Measurements from ENCODE around the gene ZNF491. TPM values are rescaled to one million over a fixed set of nuclear protein-coding genes. Genes with fewer than 3 reads are reported as not detected.
"Not testable (repeated sequence)": the region's sequence is repeated elsewhere in the genome, so short reads cannot be mapped to it uniquely, and the experiment has no call there.

The ZNF491 gene
- polyA plus RNA-seq, 1 donor: 4.5 TPM

GRCh38 chr19:11807099-11807380 lies 8.7 kb downstream of the ZNF491 start:
- no peak for DNase-seq

DNA sequence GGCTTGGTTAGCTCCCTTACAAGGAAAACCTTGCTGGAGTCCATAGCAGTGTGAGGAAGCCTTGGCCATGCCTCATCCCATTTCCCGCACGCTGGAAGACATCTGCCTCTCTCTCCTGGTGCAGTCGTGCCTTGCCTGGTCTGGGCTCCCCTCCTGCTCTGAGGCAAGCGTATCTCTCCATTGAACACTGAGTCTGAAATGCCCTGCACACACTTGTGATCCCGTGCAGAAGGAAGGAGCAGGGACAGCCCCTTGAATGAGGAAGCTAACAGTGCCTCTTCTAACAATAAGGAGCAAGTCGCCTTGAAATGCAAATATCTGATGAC lies 15.3 kb downstream of the ZNF491 start:
- no peak for DNase-seq

DNA sequence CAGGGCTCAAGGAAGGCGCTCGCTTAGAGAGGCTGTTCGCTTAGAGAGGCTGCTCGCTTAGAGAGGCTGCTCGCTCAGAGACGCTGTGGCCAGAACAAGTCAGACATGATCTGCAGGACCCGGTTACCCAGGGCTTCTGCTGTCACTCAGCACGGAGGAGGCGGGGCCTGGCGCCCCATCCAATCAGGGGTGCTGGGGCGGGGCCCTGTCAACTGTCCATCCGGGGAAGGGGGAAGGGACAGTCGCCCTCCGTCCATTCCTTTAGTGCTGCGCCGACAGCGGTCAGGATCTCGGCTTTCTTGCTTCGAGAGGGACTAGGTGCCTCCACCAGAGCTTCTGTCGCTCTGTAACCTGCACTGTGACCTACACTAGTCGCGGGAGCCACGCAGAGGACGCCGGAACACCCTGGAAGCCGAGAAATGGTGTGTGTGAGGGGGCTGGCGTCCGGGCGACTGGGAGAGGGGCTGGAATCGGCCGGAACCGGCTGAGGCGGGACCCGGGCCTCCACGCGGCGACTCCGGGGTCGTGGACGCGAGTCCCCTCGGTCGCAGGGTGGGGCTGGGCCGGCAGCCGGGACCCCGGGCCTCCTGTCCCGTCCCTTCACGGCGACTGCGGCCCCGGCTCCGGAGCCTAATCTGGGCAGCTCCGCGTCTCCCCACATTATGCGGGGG lies 15.8 kb downstream of the ZNF491 start, which contains the start of gene ZNF440:
TSS of gene ZNF440 (plus strand) at position 245 of the 671 bp plus-strand sequence. CDS start at position 420, 175 bp downstream.
- peak; percentile 96 for DNase-seq

DNA sequence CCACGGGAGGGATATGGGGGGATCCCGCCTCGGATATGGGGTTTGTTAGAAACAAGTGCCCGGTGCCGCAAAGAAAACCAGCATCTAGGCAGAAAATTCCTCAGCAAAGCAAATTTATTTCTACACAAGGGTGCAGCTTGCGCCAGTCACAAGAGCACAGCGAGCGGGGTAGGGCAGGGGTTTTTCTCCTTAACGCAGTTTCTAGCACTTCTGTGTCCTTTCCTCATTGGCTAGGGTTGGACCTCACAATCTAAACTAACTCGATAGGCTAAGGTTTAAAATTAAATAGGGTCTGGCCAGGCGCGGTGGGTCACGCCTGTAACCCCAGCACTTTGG lies 16.3 kb downstream of the ZNF491 start:
- DNase-seq: no peak

GRCh38 chr19:11821474-11822109 lies 23.3 kb downstream of the ZNF491 start:
- no peak for DNase-seq

GRCh38 chr19:11828957-11829876 lies 30.9 kb downstream of the ZNF491 start:
- not testable (repeated sequence) for DNase-seq

- no peak for DNase-seq
Measured at GRCh38 chr19:11832253-11832912, 34.1 kb downstream of the ZNF491 start.

DNA sequence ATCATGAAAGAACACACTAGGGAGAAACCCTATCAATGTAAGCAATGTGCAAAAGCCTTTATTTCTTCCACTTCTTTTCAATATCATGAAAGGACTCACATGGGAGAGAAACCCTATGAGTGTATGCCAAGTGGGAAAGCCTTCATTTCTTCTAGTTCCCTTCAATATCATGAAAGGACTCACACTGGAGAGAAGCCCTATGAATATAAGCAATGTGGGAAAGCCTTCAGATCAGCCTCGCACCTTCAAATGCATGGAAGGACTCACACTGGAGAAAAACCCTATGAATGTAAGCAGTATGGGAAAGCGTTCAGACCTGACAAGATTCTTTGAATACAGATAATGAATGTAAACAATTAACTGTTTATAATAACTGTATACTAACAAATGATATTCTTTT lies 35.2 kb downstream of the ZNF491 start:
- no peak for DNase-seq

DNA sequence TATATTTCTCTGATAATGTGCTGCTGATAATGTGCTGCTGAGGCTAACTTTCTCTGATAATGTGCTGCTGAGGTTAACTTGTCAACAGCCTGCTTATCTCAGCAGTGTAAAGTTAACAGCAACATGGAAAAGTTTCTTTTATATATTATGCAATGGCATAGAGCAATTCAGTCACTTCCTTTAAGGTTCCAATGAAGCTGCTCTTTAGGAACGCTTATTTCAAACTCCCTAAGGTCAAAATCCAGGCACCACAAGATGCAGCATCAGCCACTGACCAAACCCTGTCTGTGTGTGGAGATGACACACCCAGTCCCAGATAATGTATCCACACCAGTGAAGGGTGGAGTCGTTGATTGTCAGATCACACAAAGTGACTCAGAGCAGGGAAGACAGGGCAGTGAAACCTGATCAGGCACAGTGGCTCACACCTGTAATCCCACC lies 37.3 kb downstream of the ZNF491 start:
- not testable (repeated sequence) for DNase-seq

DNA sequence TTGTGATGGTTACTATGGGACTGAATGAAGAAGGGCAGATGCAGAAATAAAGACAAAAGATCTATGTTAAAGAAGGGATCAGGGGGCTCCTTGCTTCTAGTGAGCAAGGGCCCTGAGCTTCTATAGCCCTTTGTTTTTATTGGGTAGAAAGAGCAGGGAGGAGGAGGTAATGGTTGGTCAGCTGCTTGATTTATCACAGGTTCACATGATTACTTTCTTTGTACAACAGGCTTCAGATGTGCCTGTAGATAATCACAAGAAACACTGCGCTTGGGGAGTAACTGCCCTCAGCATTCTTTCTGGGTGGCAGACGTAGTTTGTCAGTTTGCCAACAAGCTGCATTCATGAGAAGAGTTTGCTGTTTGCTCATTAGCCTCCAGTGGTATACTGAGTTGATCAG lies 45.4 kb downstream of the ZNF491 start:
- no peak for DNase-seq

DNA sequence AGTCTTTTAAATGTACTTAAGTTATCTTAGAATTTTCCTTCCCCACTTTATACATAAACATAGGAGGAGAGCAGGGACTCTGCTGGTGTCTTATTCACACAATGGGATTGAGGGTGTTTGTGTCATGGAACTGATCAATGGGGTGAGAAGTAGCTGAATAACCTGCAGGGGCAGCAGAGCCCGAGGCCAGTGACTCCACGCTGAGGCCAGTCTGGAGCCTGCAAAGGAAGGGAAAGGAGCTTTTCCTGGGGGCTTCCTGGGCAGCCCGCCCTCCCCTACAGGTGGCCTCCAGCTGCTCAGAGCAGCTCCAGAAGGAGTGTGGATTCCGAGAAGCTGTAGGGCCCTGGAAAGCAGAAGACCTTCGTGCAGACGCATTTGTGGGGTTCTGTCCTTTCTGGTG lies 49.3 kb downstream of the ZNF491 start:
- not testable (repeated sequence) for DNase-seq

DNA sequence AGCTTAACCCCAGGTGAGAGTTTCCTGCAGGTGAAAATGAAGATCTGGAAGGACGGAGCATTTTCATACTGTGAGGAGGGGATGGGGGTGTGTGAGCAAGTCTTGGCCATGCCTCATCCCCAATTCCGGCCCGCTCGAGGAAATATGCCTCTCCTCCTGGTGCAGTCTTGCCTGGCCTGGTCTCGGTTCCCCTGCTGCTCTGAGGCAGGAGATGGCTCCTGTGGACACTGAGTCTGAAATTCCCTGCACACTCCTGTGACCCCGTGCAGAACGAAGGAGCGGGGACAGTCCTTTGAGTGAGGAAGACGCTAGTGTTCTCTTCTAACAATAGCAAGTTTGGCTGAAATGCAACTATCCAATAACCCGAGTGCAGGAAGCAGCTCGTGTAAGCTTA lies 49.9 kb downstream of the ZNF491 start:
- DNase-seq: no peak

DNA sequence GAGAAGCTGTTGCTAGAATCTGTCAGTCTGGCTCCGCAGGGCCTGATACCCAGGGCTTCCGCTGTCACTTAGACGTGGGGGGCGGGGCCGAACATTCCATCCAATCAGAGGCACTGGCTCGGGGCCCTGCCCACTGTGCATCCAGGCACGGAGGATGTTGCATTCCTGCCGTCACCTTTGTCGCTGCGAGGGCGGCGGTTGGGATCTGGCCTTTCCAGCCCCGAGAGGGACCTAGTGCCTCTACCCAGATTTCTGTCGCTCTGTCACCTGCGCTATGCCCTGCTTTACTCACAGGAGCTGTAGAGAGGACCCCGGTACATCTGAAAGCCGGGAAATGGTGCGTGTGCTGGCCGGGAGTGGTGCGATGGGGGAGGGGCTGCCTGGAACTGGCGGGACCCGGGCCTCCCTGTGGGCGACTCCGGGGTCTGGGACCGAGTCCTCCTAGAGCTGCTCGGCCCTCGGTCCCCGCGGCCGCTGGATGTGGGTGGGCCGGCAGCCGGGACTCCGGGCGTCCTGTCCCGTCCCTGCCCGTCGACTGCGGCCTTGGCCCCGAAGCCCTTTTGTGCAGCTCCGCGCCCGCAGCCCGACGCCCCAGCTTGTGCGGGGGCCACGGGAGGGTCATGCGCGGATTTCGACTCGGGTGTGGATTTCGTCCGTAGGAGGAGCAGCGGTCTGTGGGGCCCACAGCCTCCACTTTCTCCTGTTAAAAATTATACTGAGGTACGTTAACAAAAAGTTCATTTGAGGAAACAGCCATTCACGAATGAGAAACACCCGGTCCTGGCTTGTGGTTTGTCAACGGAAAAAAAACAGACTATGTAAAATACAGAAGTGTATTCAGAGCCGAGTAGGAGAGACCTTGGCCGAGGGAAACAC lies 50.5 kb downstream of the ZNF491 start, which contains the start of gene ZNF439:
TSS of gene ZNF439 (plus strand) at position 133 of the 876 bp plus-strand sequence. CDS start at position 275, 142 bp downstream.
- peak; percentile 77 for DNase-seq

GRCh38 chr19:11850289-11850688 lies 52.0 kb downstream of the ZNF491 start:
- DNase-seq: not testable (repeated sequence)

- DNase-seq: no peak
Measured at GRCh38 chr19:11853358-11853757, 55.0 kb downstream of the ZNF491 start.

DNA sequence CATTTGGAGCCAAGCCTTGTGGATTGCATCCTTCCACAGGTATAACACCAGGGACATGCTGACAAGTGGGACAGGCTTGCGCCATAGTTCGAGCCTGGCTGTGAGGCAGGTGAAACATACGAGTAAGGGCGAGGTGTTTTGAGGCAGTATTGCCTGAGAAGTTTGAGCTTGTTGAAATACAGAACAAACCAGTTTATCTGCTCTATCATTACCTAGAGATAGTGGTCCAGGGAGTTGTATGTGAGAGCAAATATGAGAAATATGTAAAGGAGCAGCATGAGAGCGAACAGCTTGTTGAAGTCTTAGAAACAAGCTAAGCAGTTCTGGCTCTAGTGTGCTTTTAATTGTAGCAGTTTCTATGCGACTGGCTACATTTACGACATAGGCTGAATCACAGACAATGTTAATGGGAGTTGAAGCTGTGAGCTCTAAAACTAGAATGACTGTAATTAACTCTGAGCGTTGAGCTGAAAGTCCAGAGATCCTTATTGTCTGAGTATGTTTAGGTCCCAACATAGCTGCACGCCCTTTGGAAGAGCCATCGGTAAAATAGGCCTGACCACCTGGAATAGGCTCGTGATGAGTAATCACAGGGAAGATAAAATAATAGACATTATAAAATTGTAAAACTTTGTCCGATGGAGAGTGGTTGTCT lies 58.4 kb downstream of the ZNF491 start:
- no peak for DNase-seq

Other genes starting within 250 kb of the ZNF491 start
- 35.6 TPM for gene ELOF1, start 239.3 kb upstream of the ZNF491 start, polyA plus RNA-seq (ENCODE audit: insufficient read length)
- 2.7 TPM for gene ACP5, start 220.9 kb upstream of the ZNF491 start, polyA plus RNA-seq (ENCODE audit: insufficient read length)
- gene ZNF627, start 201.0 kb upstream of the ZNF491 start, polyA plus RNA-seq (ENCODE audit: insufficient read length): 11.0 TPM
- gene ZNF823, start 59.6 kb upstream of the ZNF491 start, polyA plus RNA-seq (ENCODE audit: insufficient read length): 3.7 TPM
- gene ZNF441, start 31.5 kb upstream of the ZNF491 start, polyA plus RNA-seq (ENCODE audit: insufficient read length): 6.4 TPM
- gene ZNF440, start 15.8 kb downstream of the ZNF491 start, polyA plus RNA-seq (ENCODE audit: insufficient read length): 6.4 TPM
- 4.1 TPM for gene ZNF439, start 50.2 kb downstream of the ZNF491 start, polyA plus RNA-seq (ENCODE audit: insufficient read length)
- gene ZNF69, start 89.3 kb downstream of the ZNF491 start, polyA plus RNA-seq (ENCODE audit: insufficient read length): 3.4 TPM
- gene ZNF700, start 126.6 kb downstream of the ZNF491 start, polyA plus RNA-seq (ENCODE audit: insufficient read length): 7.4 TPM
- 2.4 TPM for gene ZNF763, start 166.5 kb downstream of the ZNF491 start, polyA plus RNA-seq (ENCODE audit: insufficient read length)
- gene ZNF433, start 237.2 kb downstream of the ZNF491 start, polyA plus RNA-seq (ENCODE audit: insufficient read length): 4.6 TPM